HFF-Myc (cell line): Measurements from ENCODE around the gene IL5.

Experiments used
- DNase-seq: peaks from one replicate; pipeline ENCODE4 v3.0.0-alpha.2; 2011; ENCODE audit warnings: low read depth; ENCODE audit errors: extremely low read depth
- H3K4me3 ChIP-seq: replicated peaks from 2 replicates; pipeline ENCODE4 v1.5.1; 2011; ENCODE audit warnings: low read depth, mild to moderate bottlenecking, control low read depth, low read length
- TF ChIP-seq, protein P1 (sequence below): IDR thresholded peaks from 2 replicates; pipeline ENCODE4 v1.5.1; 2012; ENCODE audit warnings: mild to moderate bottlenecking, low read depth, low read length, control low read depth; ENCODE audit errors: missing control alignments

IL5 gene

DNA sequence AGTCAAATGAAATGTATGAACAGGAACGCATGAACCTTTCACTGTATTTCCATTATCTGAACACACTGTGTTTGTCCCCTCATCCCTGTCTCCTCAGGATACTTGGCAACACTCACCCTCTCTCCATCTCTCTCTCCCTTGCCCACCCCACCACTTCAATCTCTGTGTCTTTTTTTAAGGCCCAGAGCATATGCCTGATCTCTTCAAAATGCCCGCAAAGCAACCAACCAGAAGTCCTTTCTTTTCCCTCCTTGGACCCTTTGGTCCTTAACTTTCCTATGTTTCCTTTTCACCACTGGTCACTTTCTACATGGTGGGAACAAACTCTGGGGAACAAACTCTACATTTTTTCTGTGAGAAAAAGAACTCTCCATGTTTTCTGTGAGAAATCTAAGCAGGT lies 49.5 kb downstream of the IL5 start:
- DNase-seq = no peak
- TF ChIP-seq, protein P1, sequence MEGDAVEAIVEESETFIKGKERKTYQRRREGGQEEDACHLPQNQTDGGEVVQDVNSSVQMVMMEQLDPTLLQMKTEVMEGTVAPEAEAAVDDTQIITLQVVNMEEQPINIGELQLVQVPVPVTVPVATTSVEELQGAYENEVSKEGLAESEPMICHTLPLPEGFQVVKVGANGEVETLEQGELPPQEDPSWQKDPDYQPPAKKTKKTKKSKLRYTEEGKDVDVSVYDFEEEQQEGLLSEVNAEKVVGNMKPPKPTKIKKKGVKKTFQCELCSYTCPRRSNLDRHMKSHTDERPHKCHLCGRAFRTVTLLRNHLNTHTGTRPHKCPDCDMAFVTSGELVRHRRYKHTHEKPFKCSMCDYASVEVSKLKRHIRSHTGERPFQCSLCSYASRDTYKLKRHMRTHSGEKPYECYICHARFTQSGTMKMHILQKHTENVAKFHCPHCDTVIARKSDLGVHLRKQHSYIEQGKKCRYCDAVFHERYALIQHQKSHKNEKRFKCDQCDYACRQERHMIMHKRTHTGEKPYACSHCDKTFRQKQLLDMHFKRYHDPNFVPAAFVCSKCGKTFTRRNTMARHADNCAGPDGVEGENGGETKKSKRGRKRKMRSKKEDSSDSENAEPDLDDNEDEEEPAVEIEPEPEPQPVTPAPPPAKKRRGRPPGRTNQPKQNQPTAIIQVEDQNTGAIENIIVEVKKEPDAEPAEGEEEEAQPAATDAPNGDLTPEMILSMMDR = no peak
- H3K4me3 ChIP-seq = no peak overlapping the region

DNA sequence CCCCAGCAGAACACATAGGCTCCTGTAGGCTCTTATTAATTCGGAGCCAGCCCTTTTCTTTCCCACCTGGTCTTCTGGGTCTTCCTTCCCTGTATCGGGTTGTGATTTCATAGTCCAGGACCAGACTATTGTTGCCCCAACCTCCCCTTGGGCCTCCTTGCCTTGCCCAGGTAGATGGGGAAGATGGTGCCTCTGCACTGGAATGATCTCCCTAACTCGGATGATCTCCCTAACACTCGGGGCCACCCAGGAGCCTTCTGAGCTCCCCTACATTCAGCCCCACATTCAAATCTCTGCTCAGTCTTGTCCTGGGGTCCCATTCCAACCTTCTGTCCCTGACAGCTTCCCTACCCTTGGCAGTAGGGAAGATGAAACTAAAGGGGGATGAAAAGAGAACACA lies 50.1 kb downstream of the IL5 start:
- TF ChIP-seq, protein P1 = no peak
- no peak overlapping the region for H3K4me3 ChIP-seq
- no peak for DNase-seq

DNA sequence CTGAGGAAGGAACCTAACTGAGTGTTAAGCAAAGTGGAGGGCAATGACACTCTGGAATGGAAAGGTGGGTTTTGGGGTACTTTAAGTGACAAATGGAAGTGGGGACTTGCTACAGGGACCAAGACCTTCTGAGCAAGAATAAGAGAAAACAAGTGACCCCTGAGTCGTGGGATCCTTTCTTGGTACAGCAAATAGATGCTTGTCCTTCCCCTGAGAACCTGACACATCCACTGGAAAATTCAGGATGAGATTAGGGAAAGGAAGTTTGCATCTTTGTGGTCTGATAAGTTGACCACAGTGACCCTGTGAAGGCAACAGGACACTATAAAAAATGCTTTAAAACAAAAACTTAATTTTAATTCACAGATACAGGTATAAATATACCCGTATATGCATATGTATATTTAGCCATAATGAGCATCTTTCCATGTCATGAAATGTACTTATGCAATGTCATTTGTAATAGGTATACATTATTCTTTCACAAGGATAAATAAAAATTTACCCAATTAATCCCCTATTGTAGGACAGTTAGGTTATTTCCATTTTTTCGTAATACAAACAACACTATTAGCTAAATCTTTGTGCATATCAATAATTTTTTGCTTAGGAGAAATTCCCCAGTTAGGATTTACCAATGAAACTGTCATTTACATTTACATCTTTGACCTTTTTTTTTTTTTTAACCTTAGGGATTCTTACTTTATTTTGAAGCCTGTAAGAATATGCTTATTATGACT lies 50.8 kb downstream of the IL5 start:
- TF ChIP-seq, protein P1 = no peak
- no peak for DNase-seq
- no peak overlapping the region for H3K4me3 ChIP-seq
